ENCODE results near the gene ATP10A.

DNA sequence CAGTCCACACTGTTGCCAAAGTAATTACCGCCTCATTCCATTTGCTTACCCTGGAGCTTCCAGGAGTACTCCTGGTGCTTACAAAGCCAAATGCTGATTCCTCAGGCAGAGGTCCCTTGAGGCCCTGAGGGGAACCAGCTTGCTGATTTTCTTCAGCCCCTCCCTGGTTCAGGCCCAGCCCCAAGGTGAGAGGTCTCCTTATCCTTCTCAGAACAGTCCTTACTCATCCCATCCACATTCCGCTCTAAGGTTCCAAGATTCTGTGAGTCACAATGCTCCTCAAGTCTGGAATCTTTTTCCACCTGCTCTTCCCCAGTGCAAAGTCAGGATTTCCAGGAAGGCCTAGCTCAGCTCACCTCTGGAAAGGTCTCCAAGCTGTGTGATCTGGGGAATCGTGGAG lies 1.8 kb upstream of the ATP10A start:
- TF ChIP-seq POLR2A (IDR thresholded peaks at IDR 0.05): no peak
- TF ChIP-seq, protein P1, sequence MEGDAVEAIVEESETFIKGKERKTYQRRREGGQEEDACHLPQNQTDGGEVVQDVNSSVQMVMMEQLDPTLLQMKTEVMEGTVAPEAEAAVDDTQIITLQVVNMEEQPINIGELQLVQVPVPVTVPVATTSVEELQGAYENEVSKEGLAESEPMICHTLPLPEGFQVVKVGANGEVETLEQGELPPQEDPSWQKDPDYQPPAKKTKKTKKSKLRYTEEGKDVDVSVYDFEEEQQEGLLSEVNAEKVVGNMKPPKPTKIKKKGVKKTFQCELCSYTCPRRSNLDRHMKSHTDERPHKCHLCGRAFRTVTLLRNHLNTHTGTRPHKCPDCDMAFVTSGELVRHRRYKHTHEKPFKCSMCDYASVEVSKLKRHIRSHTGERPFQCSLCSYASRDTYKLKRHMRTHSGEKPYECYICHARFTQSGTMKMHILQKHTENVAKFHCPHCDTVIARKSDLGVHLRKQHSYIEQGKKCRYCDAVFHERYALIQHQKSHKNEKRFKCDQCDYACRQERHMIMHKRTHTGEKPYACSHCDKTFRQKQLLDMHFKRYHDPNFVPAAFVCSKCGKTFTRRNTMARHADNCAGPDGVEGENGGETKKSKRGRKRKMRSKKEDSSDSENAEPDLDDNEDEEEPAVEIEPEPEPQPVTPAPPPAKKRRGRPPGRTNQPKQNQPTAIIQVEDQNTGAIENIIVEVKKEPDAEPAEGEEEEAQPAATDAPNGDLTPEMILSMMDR (IDR thresholded peaks at IDR 0.05): no peak
- TF ChIP-seq POLR2AphosphoS5 (IDR thresholded peaks at IDR 0.05): no peak
